ENCODE data around the gene SBNO2. TPM values are rescaled to one million over a fixed set of nuclear protein-coding genes. Genes with fewer than 3 reads are reported as not detected.

SBNO2 gene
- total and polyA plus RNA-seq, 9 of the 15 experiments (the other 6 are each of a cell fraction or from before 2014, with no cell fraction given) = 0.01 to 46.2 (median 6.7) TPM

- TF ChIP-seq ZNF449 (CRISPR knock-in tag; IDR thresholded peaks at IDR 0.05) (0 out of 2 replicates have a peak, but pooled peaks have one; percentile 29), PML (IDR thresholded peaks at IDR 0.05; ENCODE audit: low read length) (no peak), ZBTB2 (IDR thresholded peaks at IDR 0.05) (0 out of 2 replicates have a peak, but pooled peaks have one; percentile 27), ZSCAN32 (CRISPR knock-in tag; IDR thresholded peaks at IDR 0.05) (no peak), DMBX1 (CRISPR knock-in tag; IDR thresholded peaks at IDR 0.05; ENCODE audit: borderline replicate concordance) (peak; percentile 69; the same call in 1 of the 2 replicates), ZNF511 (CRISPR knock-in tag; IDR thresholded peaks at IDR 0.05) (0 out of 2 replicates have a peak, but pooled peaks have one; percentile 48), KDM2B (CRISPR knock-in tag; IDR thresholded peaks at IDR 0.05) (peak; percentile 53; the same call in 1 of the 2 replicates), MGA (IDR thresholded peaks at IDR 0.05) (peak; percentile 65), SMC3 (conservative IDR thresholded peaks at IDR 0.05; ENCODE audit: insufficient read depth, low read depth, low read length) (no peak), ZNF121 (CRISPR knock-in tag; conservative IDR thresholded peaks at IDR 0.05) (peak; percentile 100)
Measured at GRCh38 chr19:1103132-1103707, 70.8 kb downstream of the SBNO2 start (continued).
